ENCODE data around the gene CLEC16A. TPM values are rescaled to one million over a fixed set of nuclear protein-coding genes. Genes with fewer than 3 reads are reported as not detected.
A peak's percentile ranks its signal among the peaks of the same experiment; 100 is the strongest.

CLEC16A gene
- total RNA-seq, 1 experiment from 2014 or later: 12.7 TPM

DNA sequence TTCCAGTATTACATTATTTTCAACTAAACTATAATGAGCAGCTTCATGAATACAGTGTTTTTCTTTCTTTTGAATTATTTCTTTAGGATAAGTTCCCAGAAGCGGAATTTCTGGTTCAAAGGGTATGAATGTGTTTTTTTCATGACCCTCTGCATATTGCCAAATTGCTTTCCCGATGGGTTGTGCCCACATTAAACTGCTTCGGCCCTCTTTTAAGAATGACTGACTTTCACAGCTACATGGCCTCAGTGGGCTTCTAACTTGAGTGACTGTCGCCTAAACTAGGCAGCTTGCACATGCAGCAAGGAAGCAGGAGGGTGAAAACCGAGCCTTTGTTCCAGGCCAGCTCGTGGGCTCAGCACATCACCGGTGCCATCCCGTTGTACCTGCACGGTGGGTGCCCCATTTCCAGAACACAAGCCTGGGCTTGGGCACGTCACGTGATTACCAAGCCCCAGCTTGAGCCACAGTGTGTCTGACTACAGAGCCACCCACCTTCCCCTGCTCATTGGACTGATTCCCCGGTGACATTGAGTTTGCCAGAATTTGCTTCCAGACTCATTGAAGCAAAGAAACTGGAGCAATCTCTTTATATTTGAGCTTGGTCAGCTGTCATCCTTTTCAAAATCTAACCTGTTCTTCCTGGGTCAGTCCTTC is 112.8 kb downstream of the CLEC16A start:
- no peak for DNase-seq (ENCODE audit: low spot score)

DNA sequence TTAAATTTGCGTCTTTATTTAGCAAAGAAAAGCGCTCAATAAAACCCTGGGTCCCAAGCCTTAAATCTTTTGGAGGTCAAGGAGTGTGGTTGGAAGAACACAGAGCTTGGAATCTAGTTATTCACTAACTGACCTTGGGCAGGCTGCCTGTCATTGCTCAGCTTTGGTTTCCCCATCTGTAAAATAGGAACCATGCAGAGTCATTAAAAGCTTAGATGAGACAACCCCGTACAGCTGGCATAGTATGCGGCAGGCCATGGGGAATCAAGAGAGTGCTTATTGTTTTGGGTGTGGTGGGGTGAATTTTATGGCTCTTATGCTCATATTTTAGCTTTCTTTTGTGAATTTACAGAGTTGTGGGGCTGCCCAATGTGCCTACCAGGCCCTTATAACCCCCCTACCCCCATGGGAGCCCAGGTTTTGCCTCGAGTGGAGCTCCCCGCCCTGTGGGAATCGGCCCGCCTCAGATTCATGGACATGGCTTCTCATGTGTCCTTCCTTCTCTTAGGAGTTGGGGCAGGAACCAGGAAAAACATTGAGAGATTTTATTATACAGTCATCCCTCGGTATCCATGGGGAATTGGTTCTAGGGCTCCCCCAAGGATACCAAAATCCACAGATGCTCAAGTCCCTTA is 113.5 kb downstream of the CLEC16A start:
- DNase-seq (ENCODE audit: low spot score): no peak

DNA sequence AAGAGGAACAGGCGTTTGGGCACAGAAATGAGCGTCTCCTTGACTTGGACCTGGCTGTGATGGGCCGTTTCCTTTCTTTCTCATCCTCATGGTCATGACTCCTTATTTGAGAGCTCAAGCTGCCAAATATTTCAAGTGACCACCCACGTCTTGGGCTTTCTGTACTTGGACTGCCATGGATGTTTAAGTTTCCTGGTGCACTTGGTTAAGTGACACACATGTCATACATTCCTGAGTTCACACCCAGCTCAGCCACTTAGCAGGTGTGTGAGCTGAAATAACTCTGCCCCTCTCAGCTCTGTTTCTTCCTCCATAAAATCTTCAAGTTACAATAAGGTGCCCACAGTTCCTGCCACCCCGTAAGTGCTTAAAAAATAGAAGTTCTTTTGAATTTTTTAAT is 114.5 kb downstream of the CLEC16A start:
- peak; percentile 2 for DNase-seq (ENCODE audit: low spot score)

DNA sequence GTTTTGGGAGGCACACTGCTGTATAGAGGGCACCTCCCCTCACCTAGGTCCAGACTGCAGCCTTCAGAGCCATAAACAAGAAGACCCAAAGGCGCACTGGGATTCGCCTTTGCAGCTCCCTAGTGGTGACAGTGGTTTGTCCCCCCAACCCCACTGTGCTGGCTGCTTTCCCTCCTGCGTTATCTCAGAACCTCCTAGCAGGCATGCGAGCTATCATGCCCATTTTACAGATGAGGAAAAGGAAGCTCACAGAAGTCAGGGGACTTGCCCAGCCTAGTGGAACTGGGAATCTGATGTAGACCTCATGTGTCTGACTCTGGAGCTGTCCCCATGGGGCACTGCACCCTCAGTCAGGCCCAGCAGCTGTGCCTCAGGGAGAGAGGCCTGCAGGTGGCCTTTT is 115.2 kb downstream of the CLEC16A start:
- no peak for DNase-seq (ENCODE audit: low spot score)

DNA sequence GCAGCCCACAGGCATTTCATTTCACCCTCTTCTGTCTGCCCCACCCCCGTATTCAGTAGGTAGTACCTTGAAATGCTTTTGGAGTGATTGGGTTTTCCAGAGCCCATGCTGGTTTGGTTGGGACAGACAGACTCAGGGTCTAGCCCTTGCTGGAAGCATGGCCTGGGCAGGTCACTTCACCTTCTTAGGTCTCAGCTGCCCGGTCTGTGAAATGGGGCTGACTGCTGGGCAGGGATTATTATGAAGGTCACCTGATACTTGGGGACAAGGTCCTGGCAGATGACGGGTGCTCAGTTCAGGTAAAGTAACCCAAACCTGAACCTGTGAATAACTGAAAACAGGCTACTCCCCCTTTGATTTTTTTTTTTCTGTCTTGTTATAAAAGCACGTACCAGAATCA is 116.0 kb downstream of the CLEC16A start:
- DNase-seq (ENCODE audit: low spot score): no peak

DNA sequence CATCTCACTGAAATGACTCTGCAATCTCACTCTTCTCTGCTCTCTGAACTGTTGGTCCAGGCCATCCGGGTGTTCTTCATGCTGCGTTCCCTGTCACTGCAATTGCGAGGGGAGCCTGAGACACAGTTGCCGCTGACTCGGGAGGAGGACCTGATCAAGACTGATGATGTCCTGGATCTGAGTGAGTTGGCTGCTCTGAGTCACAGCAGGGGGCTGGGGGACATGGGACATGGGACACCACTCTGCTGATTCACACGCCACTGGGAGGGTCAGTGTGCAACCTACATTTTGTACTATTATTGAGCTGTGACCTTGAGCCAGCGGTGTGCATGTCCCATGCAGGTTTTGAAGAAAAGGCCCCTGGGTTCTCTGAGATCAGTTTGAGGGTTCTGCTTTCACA is 116.5 kb downstream of the CLEC16A start:
- no peak for DNase-seq (ENCODE audit: low spot score)

DNA sequence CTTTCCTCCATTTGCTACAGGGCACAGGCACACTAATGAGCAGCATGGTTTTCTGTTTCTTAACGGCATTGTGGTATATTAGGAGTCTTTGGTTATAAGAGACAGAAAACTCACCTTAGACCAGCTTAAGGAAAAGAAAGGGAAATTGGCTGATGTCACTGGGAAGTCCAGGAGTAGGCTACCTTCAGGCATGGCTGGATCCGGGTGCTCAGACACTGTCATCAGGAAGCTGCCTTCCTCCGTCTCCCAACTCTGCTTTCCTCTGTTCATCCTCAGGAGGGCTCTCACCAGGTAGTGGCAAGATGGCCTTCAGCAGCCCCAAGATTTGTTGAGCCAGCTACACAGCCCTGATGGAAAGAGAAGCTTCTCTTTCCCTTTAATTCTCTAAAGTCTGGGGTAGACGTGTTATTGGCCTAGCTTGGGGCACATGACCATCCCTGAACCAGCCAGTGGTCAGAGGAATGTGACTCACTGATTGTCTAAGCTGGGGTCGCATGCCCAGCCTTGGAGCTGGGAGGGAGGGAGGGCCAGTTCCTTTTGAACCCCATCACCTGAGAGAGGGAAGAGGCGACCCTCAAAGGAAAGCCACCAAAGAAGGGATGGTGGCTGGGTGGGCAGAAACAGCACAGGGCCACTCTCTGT is 117.4 kb downstream of the CLEC16A start:
- no peak for DNase-seq (ENCODE audit: low spot score)

DNA sequence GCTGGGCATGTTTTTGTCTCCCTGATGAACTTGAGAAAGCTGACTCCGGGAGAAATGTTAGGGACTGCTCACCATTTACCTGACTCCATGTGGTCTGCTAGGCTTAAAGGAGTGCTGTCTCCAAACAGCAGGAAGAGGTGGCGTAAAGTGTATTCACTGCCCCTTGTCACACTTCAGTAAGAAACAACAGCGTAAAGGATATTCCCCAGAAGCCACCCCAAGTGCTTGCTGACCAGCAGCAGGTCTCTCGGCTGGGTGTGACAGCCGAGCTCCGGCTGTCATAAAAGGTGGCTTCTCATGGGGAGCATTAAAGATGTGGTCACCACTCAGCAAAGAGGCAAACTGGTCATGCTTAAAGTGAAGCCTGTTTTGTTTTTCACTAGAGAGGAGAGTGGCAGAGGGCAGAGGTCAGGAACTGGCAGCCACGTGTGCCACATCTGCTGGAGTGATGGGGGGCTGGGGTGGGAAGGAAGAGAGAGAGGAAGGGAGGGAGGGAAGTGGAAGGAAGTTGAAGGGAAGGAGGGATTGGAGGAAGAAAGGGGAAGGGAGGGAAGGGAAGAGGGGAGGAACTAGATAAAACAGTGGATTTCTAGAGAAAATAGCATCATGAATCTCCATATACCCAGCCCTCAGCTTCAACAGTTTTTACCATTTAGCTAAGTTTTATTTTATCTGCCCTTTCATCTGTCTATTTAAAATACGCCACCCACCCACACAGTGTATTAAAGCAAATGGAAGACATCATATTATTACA is 119.3 kb downstream of the CLEC16A start:
- DNase-seq (ENCODE audit: low spot score): no peak

DNA sequence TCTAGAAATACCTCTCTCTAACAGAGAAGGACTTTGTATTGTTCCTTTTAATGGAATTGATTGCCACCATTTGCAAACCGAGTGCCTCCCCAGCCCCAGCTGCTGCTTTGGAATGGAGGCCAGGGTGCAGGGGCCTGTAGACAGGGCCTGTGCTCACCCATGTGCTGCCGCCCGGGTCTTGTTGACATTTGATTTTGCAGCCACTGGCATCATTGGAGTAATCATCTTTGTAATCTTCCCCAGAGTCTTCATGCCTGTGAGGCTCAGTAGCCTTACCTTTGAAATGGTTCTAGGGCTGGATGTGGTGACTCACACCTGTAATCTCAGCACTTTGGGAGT is 119.8 kb downstream of the CLEC16A start:
- no peak for DNase-seq (ENCODE audit: low spot score)

DNA sequence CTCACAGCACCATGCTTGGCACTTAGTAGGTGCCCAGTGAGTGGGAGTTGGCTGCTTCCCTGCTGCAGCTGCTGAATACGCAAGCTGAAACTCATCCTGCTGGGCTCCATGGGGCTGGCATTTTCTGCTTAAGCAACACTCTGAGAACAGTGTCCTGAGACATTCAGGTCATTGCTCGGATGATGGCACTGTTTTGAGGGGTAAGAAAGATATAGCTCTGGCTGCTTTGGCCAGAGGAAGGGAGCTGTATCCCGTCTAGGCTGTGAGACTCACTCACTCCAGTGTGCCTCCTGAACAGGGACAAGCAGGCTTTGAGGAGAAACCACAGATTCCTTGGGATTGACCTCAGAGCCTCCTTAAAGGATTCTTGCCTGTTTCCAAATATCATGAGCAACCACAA is 120.5 kb downstream of the CLEC16A start:
- no peak for DNase-seq (ENCODE audit: low spot score)

DNA sequence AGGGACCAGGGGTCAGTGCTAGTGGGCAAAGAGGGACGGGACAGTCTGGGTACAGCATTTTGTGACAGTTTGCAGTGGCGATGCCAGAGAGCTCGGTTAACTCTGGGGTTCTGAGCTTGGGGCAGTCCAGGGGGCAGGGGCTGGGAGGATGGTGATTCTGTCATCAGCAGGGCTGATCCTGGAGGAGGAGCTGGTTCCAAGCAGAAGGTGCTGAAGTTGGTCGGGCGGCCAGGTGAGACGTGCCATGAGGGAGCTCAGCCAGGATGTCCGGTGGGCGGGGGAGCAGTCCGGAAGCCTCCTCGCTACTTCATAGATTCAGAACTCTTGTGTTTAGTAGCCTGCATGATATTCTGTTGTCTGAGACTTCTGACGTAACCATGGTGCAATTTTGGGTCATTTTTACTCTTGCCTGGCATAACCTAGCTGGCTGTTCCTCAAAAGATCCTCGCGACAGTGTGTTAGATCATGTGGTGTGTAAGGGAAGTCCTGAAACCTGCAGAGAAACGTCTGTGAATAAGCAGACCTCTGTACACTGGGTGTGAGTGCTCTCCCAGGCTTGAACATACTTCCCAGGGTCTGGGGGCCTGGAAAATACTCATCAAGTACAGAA is 122.0 kb downstream of the CLEC16A start:
- DNase-seq (ENCODE audit: low spot score): no peak

DNA sequence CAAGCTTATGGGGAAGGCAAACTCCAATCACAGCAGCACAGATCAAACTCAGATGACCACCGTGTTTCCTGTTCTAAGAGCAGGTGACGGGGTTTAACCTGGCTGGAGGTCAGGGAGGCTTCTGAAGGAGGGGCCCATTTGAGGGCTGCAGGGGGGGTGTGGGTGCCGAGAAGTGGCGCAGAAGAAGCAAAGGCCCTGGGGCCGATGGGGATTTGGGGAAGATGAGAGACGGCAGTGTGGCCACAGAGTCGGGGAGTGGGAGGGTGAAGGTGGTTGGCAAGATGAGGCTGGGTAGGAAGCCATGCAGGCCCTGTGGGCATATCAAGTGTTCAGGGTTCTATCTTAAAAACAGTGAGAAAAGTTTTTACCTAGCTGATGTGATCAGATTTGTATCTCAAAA is 122.9 kb downstream of the CLEC16A start:
- DNase-seq (ENCODE audit: low spot score): no peak

DNA sequence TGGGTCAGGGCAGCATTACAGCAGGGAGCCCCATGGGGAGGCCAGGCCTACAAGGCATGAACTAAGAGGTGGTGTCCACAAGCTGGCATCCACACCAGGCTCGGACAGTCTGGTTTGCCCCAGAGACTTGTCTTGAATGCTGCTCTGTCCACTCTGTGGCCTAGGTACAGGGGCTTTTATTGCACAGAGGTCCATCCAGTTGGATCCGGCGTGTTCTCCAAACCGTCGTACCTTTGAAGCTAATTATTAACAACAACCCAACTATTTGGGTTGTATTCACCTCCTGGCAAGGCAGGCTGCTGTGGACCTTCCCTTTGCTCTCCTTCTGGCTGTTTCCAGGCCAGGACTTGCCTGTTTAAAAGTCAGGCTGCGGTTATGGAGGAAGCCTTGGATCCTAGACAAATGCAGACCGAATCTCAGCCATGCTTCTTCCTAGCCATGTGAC is 123.4 kb downstream of the CLEC16A start:
- DNase-seq (ENCODE audit: low spot score): no peak

DNA sequence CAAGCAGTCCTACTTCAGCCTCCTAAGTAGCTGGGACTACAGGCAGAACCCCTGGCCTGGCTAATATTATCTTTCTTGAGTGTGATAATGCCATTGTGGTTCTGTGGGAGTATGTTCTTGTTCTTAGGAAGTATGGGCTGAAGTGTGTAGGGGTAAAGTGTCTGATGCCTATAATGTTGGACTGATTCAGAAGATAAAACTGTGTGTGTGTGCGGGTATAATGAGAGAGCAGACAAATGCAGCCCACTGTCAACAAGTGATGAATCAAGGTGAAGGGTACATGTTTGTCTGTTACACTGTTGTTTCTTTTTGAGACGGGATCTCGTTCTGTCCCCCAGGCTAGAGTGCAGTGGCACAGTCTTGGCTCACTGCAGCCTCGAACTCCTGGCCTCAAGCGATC is 127.5 kb downstream of the CLEC16A start:
- no peak for DNase-seq (ENCODE audit: low spot score)

DNA sequence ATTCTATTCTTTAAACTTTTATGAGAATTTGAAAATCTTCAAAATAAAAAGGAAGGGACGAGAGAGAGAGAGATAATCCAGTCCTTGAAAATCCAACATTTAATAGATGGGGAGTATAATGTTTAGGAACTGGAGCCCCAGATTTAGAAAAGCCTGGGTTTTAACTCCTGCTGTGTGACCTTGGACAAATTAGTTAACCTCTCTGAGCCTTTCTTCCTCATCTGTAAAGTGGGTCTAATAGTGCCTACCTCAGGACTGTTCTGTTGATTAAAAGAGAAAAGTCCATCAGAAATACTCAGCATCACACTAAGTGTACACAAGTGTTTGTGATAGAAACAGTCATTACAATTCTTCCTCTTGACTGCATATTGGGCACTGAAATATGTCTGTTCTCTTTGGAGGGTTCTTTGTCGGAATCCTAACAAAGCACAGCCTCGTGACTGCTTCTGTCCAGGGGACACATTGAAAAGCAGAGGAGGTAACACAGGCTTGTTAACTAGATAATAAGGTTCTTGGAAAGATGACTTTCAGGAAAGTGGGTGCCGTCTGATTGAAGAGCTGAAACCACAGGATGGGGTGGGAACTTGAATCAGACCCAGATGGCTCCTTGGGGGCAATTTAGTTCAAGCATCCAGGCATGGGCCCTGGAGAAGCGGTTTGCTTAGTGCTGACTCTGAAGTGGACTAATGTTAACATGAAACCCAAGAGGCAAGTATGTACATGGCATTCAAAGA is 128.2 kb downstream of the CLEC16A start:
- DNase-seq (ENCODE audit: low spot score): no peak

DNA sequence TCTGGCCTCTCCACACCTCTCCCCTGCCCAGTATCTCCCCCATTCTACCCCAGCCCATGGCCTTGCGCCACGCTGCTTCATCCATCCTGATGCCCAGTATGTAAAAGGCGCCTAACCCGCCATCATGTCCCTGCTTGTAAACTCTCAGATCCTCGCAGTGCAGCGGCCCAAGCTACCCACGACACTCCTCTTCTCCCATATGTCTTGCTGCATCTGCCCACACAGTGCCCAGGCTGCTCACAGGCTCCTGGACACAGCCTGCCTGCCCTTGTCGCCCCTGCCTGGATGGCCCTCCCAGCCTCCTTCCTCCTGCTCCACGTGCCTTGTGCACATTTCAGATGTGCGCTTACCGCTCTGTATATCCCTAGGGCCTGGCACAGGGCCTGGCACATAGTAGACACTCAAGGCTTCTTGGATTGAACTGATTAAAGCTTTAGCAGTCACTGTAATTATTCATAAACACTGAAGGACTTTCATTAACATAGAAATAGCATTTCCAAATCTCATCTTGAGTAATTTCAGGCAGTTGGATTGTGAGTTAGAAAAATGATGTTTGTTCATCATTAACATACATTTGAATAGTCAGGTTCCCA is 129.1 kb downstream of the CLEC16A start:
- no peak for DNase-seq (ENCODE audit: low spot score)

DNA sequence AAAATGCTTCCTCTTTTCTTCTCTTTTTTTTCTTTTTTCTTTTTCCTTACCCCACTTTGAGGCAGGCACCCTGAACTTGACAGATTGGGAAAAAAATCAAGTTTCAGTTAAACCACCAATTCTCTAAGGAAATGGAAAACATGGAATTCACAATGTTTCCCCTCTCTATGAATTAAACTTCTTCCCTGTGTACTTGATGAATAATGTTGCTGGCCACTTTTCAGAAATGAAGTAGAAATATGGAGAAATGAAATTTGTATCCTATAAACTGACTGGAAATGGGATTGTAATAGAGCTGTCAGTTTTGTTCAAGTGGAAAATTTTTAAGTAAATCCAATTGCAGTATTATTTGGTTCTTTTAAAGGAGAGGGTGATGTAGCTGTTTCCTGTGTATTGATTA is 129.8 kb downstream of the CLEC16A start:
- DNase-seq (ENCODE audit: low spot score): no peak

DNA sequence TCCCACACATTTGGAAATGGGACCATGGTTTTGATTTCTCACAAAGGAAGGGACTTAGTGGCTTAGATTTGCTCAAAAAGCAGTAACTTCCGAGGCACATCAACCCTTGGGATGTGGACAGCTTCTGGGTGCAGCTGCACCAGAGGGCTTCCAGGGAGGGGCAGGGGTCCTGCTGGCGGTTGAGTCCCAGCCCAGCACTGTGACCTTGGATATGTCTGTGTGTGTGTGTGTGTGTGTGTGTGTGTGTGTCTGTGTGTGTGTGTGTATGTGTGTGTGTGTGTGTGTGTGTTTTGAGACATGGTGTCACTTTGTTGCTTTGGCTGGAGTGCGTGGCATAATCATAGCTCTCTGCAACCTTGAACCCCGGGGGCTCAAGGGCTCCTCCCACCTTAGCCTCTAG is 130.8 kb downstream of the CLEC16A start:
- no peak for DNase-seq (ENCODE audit: low spot score)

DNA sequence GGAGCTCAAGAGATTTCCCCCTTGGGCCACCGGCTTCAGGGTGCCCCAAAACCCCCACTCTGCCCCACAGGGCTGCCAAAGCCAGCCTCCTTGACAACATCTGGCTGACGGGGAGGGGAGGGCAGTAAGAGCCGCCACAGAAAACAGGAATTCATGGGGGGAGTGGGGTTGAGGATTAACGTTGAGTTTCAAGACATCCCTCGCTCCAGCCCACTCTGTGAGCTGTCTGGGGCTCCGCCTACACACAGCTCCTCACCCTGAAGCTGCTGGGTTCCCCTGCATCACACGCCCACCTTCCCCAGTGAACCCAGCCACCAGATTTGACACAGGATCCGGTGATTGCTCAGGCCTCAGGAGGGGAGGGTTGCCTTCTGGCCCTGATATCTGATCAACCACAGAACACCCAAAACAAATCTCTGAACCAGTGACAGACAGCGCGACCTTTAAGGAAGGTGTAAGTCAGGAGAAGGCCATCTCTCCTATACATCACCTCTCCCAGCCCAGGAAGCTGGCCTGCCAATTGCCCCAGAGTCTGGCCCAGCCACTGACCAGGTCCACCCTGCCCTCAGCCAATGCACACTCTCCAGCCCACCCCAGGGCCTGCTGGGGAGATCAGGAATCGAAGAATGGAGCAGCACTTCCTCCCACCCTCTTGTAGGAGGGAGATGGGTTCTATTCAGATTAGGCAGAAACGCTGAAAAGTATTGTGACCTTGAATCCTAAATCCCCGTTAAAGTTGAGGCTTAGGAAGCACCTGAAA is 132.1 kb downstream of the CLEC16A start:
- no peak for DNase-seq (ENCODE audit: low spot score)

DNA sequence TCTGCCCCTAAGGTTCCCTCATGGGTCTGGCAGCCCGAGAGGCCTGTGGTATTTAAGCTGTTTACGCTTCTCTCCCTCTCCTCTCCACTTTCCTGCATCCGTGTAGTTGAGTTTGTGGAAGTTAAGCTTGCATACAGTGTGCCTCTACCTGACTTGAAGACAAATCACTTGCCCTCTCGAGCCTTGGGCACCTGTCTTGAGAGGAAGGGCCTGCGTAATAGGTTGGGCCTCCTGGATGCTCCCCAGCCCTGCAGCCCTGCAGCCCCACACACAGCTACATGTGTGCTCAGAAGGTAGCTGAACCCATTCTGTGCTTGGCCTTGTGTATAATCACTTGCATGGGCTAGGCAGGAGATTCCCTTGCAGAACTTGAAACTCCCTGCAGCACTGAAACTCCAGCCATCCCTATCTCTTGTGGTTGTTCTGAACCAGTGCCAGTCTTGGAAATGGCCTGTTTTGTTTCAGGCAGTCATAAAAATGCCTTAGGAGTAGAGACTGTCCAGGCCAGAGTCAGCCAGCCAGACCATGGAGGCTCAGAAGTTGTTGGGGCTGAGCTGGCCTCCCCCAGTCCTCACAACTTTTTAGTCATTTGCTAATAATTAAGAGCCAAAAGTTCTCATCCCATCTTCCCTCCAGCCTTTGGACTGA is 134.6 kb downstream of the CLEC16A start:
- no peak for DNase-seq (ENCODE audit: low spot score)

Data from HT-29 (cell line).